OCI-LY1 (cell line): Measurements from ENCODE around the gene OFD1.

Source experiments
- EZH2 ChIP-seq: fragments of 200-600 bp; sonication (generic), shearing (Covaris generic); IDR thresholded peaks from 2 replicates; pipeline ENCODE4 v1.8.0; 2017; ENCODE audit warnings: borderline replicate concordance, mixed run types, mild to moderate bottlenecking, antibody characterized with exemption, low read length, moderate library complexity, mixed read lengths
- TF ChIP-seq, protein P1 (sequence below): fragments of 200-600 bp; sonication (generic), shearing (Covaris generic); IDR thresholded peaks from 2 replicates; pipeline ENCODE4 v1.5.1; 2017; ENCODE audit warnings: mild to moderate bottlenecking, antibody characterized with exemption, low read length, moderate library complexity, mixed read lengths

- no peak for TF ChIP-seq EZH2
- TF ChIP-seq, protein P1, sequence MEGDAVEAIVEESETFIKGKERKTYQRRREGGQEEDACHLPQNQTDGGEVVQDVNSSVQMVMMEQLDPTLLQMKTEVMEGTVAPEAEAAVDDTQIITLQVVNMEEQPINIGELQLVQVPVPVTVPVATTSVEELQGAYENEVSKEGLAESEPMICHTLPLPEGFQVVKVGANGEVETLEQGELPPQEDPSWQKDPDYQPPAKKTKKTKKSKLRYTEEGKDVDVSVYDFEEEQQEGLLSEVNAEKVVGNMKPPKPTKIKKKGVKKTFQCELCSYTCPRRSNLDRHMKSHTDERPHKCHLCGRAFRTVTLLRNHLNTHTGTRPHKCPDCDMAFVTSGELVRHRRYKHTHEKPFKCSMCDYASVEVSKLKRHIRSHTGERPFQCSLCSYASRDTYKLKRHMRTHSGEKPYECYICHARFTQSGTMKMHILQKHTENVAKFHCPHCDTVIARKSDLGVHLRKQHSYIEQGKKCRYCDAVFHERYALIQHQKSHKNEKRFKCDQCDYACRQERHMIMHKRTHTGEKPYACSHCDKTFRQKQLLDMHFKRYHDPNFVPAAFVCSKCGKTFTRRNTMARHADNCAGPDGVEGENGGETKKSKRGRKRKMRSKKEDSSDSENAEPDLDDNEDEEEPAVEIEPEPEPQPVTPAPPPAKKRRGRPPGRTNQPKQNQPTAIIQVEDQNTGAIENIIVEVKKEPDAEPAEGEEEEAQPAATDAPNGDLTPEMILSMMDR: no peak
These were observed 8.0 kb downstream of the OFD1 start for GRCh38 chrX:13742397-13743176.
